ENCODE results near the gene COLEC11.

The COLEC11 gene

GRCh38 chr2:3675687-3676086 is 80.8 kb downstream of the COLEC11 start:
- DNase-seq (ENCODE audit: low spot score): no peak

DNA sequence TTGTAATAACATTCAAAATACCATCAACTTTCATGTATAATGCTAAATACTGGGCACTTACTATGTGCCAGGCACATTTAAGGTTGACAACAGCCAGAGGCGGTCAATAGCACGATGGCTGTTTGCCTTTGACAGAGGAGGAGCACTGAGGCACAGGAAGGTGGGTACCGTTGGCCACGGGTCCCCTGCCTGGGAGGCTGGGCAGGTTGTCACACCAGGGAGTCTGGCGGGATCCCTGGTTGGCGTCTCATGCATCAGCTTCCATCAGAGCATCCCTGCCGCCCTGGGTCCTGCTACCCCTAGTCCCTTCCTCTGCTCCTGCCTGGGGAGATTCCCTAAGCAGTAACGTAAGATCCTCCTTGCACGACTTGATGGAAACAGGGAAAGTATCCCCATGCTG is 82.5 kb downstream of the COLEC11 start:
- no peak for DNase-seq (ENCODE audit: low spot score)

GRCh38 chr2:3678212-3678611 is 83.3 kb downstream of the COLEC11 start:
- no peak for DNase-seq (ENCODE audit: low spot score)

- no peak for DNase-seq (ENCODE audit: low spot score)
These were observed 84.3 kb downstream of the COLEC11 start for GRCh38 chr2:3679180-3679579.

- DNase-seq (ENCODE audit: low spot score): no peak
These were observed 84.9 kb downstream of the COLEC11 start for GRCh38 chr2:3679616-3680393.

DNA sequence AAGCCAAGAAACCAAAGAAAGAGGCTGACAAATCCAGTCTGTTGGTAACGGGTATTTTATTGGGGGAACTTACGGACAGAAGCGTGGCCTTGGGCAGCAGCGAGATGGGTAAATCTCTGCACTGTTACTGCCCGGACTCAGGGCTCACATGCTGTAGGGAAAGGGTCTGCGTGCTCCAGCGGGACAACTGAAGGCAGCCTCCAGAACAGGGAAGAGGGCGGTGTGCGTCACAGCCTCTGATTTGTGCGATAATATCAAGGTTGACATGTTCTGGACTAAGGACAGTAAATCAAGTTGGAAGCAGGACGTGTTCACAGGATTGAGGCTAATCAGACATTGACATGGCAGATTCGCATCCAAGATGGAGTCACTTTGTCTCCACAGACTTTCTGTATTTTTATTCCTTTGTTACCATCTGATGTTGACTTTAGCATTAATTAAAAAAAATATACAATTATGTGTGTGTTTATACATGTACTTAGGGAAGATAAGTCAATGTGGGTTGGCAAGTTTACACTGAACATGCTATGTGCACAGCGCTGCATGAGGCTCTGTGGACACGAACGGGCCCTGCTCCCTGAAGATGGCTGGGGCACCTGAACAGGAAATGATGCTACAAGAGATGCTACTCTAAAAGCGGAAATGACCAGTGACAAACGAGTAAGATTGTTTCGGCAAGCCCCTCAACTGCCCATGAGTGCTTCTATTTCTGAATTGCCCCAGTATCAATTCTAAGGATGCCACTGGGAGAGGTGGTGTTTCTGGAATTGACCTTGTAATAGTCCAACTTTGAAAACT is 85.8 kb downstream of the COLEC11 start:
- no peak for DNase-seq (ENCODE audit: low spot score)

- DNase-seq (ENCODE audit: low spot score): no peak
These were observed 86.7 kb downstream of the COLEC11 start for GRCh38 chr2:3681625-3682024.

DNA sequence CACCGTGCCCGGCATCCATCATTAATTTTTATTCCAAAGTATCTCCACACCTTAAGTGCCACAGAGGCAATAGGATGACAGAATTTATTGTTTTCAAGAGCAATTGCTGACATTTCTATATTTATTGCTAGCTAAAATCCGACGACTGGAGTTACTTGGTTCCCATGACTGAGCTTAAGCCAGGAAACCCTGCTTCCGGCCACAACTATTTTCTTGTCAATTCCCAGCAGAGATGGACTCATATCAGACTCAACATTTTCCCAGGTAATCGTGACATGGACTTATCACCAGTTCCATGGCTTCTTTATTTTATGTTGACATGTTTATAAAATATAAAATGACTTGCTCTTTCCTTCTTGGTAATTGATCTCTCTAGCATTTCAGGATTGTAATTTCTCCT is 87.9 kb downstream of the COLEC11 start:
- no peak for DNase-seq (ENCODE audit: low spot score)

DNA sequence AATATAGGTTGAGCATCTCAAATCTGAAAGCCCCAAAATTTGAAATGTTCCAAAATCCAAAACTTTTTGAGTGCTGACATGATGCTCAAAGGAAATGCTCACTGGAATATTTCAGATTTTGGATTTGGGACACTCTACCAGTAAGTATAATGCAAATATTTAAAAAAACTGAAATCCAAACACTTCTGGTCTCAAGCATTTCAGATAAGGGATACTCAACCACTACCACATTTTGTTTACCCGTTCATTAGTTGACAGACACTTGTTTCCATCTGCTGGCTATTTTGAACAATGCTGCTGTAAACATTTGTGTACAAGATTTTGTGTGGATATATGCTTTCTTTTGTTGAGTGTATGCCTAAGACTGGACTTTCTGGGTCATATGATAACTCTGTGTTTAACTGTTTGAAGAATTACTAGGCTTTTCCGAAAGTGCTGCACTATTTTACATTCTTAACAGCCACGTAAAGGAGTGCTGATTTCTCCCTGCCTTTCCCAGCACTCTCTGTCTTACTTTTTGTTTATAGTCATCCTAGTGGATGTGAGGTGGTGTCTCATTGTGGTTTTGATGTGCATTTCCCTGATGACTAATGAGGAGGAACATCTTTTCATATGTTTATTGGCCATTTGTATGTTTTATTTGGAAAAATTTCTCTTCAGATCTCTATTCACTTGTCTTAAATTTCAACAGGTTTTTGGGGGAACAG is 89.0 kb downstream of the COLEC11 start:
- DNase-seq (ENCODE audit: low spot score): no peak

DNA sequence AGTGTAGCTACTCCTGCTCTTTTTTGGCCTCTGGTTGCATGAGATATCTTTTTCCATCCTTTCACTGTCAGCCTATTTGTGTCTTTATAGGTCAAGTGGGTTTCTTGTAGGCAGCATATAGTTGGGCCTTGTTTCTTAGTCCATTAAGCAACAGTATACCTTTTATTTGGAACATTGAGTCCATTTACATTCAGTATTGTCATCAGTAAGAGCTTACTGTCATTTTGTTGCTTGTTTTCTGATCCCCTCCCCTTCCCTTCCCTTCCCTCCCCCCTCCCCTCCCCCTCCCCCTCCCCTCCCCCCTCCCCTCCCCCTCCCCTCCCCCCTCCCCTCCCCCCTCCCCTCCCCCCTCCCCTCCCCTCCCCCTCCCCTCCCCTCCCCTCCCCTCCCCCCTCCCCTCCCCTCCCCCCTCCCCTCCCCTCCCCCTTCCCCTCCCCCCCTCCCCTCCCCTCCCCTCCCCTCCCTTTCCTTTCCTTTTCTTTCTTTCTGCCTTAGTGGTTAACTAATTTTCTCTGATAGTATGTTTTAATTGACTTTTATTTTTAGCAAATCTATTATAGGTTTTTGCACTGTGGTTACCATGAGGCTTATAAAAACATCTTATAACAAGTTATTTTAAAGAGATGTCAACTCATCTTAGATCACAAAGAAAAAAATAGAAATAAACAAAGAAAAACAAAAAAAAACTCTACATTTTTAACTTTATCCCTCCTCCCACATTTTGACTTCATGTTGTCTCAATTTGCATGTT is 95.3 kb downstream of the COLEC11 start:
- DNase-seq (ENCODE audit: low spot score): no peak

GRCh38 chr2:3692375-3692774 is 97.5 kb downstream of the COLEC11 start:
- no peak for DNase-seq (ENCODE audit: low spot score)
